T-cell (primary cell): ENCODE results near the gene CD55. TPM values are rescaled to one million over a fixed set of nuclear protein-coding genes. Genes with fewer than 3 reads are reported as not detected.
A peak's percentile ranks its signal among the peaks of the same experiment; 100 is the strongest.

Source experiments
- ATAC-seq, 4 experiments: fragments of 200-7000 bp in 3 of 4; fragments of 150-1000 bp in 1 of 4; cut with Tn5 transposase; replicated peaks in 1 of 4; 1 replicate in 3 of 4; 2 replicates in 1 of 4; pipeline ENCODE4 v1.10.0; 2021; ENCODE audit warnings: moderate library complexity in 3 of 4, mild to moderate bottlenecking in 2 of 4, moderate number of reproducible peaks in 1 of 4
- CTCF ChIA-PET, 2 donors: fragments of 300-600 bp; sonication (Branson Sonifier 250); formaldehyde crosslinking; loops; one replicate each; lab custom pipeline; 2022; ENCODE audit warnings: antibody characterized with exemption in 2 of 2; lab: Charles Lee
- POLR2A ChIA-PET, 2 donors: fragments of 300-600 bp; sonication (Branson Sonifier 250); formaldehyde crosslinking; loops; one replicate each; lab custom pipeline; 2022; ENCODE audit warnings: antibody characterized with exemption in 2 of 2; lab: Charles Lee
- DNase-seq, 35 experiments: peaks; one replicate each; pipeline versions ENCODE4 v3.0.0 to v3.0.0-alpha.2; 2013 to 2023
- H3K27ac ChIP-seq: one replicate; pipeline ENCODE4 v1.5.1; 2013; ENCODE audit warnings: low read length
- H3K27me3 ChIP-seq, 2 experiments: replicated peaks in 1 of 2; 1 replicate in 1 of 2; 2 replicates in 1 of 2; pipeline versions ENCODE4 v1.6.1 to v1.7.0; 2013; ENCODE audit warnings: low read length in 1 of 2, mixed read lengths in 1 of 2; ENCODE audit not compliant: control insufficient read depth in 2 of 2, insufficient read depth in 2 of 2; ENCODE audit errors: extremely low read depth in 1 of 2
- H3K36me3 ChIP-seq, 2 donors: 1 replicate in 1 of 2; 2 replicates in 1 of 2; pipeline versions ENCODE4 v1.6.1 to v1.7.0; 2013; ENCODE audit warnings: low read length in 1 of 2; ENCODE audit not compliant: control insufficient read depth in 2 of 2, insufficient read depth in 1 of 2; ENCODE audit errors: extremely low read depth in 1 of 2
- H3K4me1 ChIP-seq, 2 experiments: 1 replicate in 1 of 2; 2 replicates in 1 of 2; pipeline versions ENCODE4 v1.6.1 to v1.7.0; 2013; ENCODE audit warnings: low read length in 2 of 2, mixed read lengths in 1 of 2; ENCODE audit not compliant: insufficient read depth in 2 of 2, control insufficient read depth in 1 of 2; ENCODE audit errors: extremely low read depth in 1 of 2
- H3K4me3 ChIP-seq, 2 donors: 1 replicate in 1 of 2; 2 replicates in 1 of 2; pipeline versions ENCODE4 v1.5.1 to v1.7.0; 2013; ENCODE audit warnings: mild to moderate bottlenecking in 2 of 2, low read length in 1 of 2, moderate library complexity in 1 of 2; ENCODE audit not compliant: control insufficient read depth in 1 of 2; ENCODE audit errors: extremely low read depth in 1 of 2
- H3K9me3 ChIP-seq: 2 replicates; pipeline ENCODE4 v1.7.0; 2013
- H3K27ac Mint-ChIP-seq, 2 donors: one replicate each; pipeline ENCODE4 v1.8.0; 2020 to 2021; ENCODE audit warnings: mild to moderate bottlenecking in 2 of 2, mixed read lengths in 2 of 2
- H3K27me3 Mint-ChIP-seq, 2 donors: one replicate each; pipeline ENCODE4 v1.8.0; 2021 to 2022; ENCODE audit warnings: mixed read lengths in 2 of 2
- H3K36me3 Mint-ChIP-seq: one replicate; pipeline ENCODE4 v1.8.0; 2021; ENCODE audit warnings: mixed read lengths
- H3K4me1 Mint-ChIP-seq, 3 donors: one replicate each; pipeline ENCODE4 v1.8.0; 2020 to 2022; ENCODE audit warnings: mixed read lengths in 3 of 3, mild to moderate bottlenecking in 1 of 3
- H3K4me3 Mint-ChIP-seq, 3 donors: one replicate each; pipeline ENCODE4 v1.8.0; 2020 to 2022; ENCODE audit warnings: mild to moderate bottlenecking in 3 of 3, mixed read lengths in 3 of 3, moderate library complexity in 3 of 3
- H3K9me3 Mint-ChIP-seq, 3 donors: one replicate each; pipeline ENCODE4 v1.8.0; 2020 to 2022; ENCODE audit warnings: mixed read lengths in 3 of 3
- WGBS: methylation state at CpG from one replicate; pipeline ENCODE4 v1.1.5; 2013; ENCODE audit warnings: missing lambda C conversion rate; ENCODE audit not compliant: insufficient coverage; 5-methylcytosine and 5-hydroxymethylcytosine counted together
- total RNA-seq, 35 experiments: library from RNA in 6 of 35; stranded (reverse) in 6 of 35; fragments of 120-200 nt in 1 of 35; gene quantifications; one replicate each; pipeline versions ENCODE4 v1.2.1 to v1.2.4 and lab custom pipeline; 2013 to 2026

The CD55 gene
- total RNA-seq, 5 donors from 2014 or later (not counting 1 experiment from before 2014, with no cell fraction given) = 86.2 to 218 (median 117) TPM

GRCh38 chr1:207335138-207335537, 13.7 kb downstream of the CD55 start:
- H3K4me3 ChIP-seq = no peak overlapping the region
- Mint-ChIP-seq H3K4me1 (peaks cover 63 to 67% (median 64%) of the 10 kb centered on the region in 3 donors), H3K27me3 (no peaks in the 10 kb centered on the region), H3K36me3 (peaks cover 80% of the 10 kb centered on the region), H3K4me3 (peak overlapping the region in 2 of 3 donors; percentile 31 to 57), H3K27ac (peak overlapping the region; percentile 84 to 85), H3K9me3 (peaks cover 8 to 19% (median 18%) of the 10 kb centered on the region in 3 donors)
- peaks cover 12 to 29% of the 10 kb centered on the region in 2 experiments for H3K4me1 ChIP-seq
- peak overlapping the region; percentile 75 for H3K27ac ChIP-seq
- POLR2A ChIA-PET = interaction anchor here (0.6 to 5.1 kb wide), 7 partner anchors 9 to 282 kb away, joined by 3 to 111 read pairs (median 8); partner anchors contain the start of genes CD55 (in 1 of the 2) and PFKFB2 (in 1 of the 2)
- no CpG with 5 or more reads among the region's 3 CpGs for WGBS
- peaks cover under 1 to 38% of the 10 kb centered on the region in 2 donors for H3K36me3 ChIP-seq
- peaks cover 6% of the 10 kb centered on the region for H3K9me3 ChIP-seq
- CTCF ChIA-PET = interaction anchor here in 1 of 2 donors (0.6 to 3.5 kb wide), 4 partner anchors 10 to 251 kb away, joined by 3 to 36 read pairs (median 4); partner anchors contain the start of gene CD55
- H3K27me3 ChIP-seq = no peaks in the 10 kb centered on the region
- no peak for ATAC-seq
- DNase-seq = no peak

DNA sequence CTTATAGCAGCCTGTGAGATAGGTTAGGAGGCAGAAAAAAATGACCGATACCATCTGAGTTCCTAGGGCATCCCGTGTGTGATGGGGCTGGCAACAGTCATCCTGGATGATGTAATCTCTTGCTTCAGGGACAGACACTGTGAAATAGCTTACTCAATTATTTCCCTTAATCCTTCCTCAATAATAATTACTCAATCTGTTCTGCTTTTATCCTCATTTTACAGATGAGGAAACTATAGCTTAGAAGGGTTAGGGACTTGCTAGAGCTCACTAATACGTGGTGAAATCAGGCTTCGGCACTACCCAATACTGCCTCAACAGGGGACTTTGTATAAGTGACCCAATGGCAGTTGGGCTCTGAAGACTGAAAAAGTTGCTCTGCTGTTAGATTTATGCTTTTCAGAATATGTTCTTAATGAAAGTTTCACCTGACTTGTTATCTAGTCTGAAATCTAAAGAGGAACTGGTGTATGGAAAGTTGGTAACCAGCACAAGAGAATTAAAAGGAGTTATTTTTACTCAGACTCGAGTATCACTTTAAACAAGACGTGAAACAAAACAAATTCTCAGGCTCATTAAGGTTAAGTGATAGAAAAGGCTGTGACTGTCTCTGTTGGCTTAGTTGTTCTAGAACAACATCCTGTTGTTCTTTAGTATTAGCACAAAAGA, 14.4 kb downstream of the CD55 start:
- ChIA-PET POLR2A (interaction anchor here (0.7 to 5.1 kb wide), 9 partner anchors 8 to 67 kb away, joined by 3 to 111 read pairs (median 8); partner anchors contain the start of gene CD55 (in 2 of the 2)), CTCF (interaction anchor here in 1 of 2 donors (0.6 to 3.5 kb wide), 5 partner anchors 10 to 252 kb away, joined by 3 to 36 read pairs (median 4); partner anchors contain the start of gene CD55)
- no CpG with 5 or more reads among the region's 6 CpGs for WGBS
- Mint-ChIP-seq H3K36me3 (peaks cover 80% of the 10 kb centered on the region), H3K27ac (peak overlapping the region; percentile 84 to 88), H3K4me1 (peaks cover 63 to 66% (median 64%) of the 10 kb centered on the region in 3 donors), H3K27me3 (no peaks in the 10 kb centered on the region), H3K4me3 (peak overlapping the region; percentile 32 to 57 (median 53)), H3K9me3 (peaks cover 8 to 19% (median 15%) of the 10 kb centered on the region in 3 donors)
- ATAC-seq (peak; percentile 32 to 46 (median 44)), DNase-seq (peak in 3 of 35 experiments; percentile 24 to 62 (median 28))
- Histone ChIP-seq H3K27ac (peak overlapping the region; percentile 75), H3K9me3 (peaks cover 6% of the 10 kb centered on the region), H3K4me1 (peaks cover 12 to 29% of the 10 kb centered on the region in 2 experiments), H3K4me3 (peak overlapping the region in 1 of 2 donors; percentile 15), H3K27me3 (no peaks in the 10 kb centered on the region), H3K36me3 (peaks cover 3 to 43% of the 10 kb centered on the region in 2 donors)

GRCh38 chr1:207336559-207337467, 15.3 kb downstream of the CD55 start:
- CTCF ChIA-PET = interaction anchor here (0.9 to 3.5 kb wide), 2 partner anchors 12 to 15 kb away, joined by 3 to 36 read pairs; partner anchors contain the start of gene CD55 (in 1 of the 2)
- H3K9me3 ChIP-seq = peaks cover 6% of the 10 kb centered on the region
- WGBS = 88% methylated on average over 2 of the region's 3 CpGs
- H3K36me3 ChIP-seq = peaks cover 3 to 34% of the 10 kb centered on the region in 2 donors
- peaks cover 82% of the 10 kb centered on the region for H3K36me3 Mint-ChIP-seq
- POLR2A ChIA-PET = interaction anchor here (0.6 to 5.1 kb wide), 10 partner anchors 9 to 1565 kb away, joined by 3 to 111 read pairs (median 9); partner anchors contain the start of gene CD55 (in 2 of the 2)
- H3K4me1 Mint-ChIP-seq = peaks cover 71 to 76% (median 74%) of the 10 kb centered on the region in 3 donors
- H3K27ac ChIP-seq = peak overlapping the region; percentile 75
- peak in 22 of 35 experiments; percentile 12 to 75 (median 36) for DNase-seq
- peak overlapping the region; percentile 13 to 57 (median 53) for H3K4me3 Mint-ChIP-seq
- H3K27me3 ChIP-seq = no peaks in the 10 kb centered on the region
- ATAC-seq = peak; percentile 62 to 76 (median 70)
- H3K9me3 Mint-ChIP-seq = peaks cover 8 to 19% (median 15%) of the 10 kb centered on the region in 3 donors
- peaks cover 12 to 29% of the 10 kb centered on the region in 2 experiments for H3K4me1 ChIP-seq
- H3K4me3 ChIP-seq = no peak overlapping the region
- H3K27me3 Mint-ChIP-seq = no peaks in the 10 kb centered on the region
- peak overlapping the region; percentile 84 to 88 for H3K27ac Mint-ChIP-seq

DNA sequence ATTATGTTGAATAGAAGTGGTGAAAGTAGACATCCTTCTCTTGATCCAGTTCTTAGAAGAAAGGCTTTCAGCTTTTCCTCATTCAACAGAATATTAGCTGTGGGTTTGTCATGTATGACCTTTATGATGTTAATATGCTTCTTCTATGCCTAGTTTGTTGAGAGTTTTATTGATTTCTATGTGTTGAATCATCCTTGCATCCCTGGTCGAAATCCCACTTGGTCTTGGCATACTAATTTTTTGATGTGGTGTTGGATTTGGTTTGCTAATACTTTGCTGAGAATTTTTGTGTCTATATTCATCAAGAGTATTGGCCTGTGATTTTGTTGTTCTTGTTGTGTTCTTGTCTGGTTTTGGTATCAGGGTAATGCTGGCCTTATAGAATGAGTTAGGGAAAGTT, 20.9 kb downstream of the CD55 start:
- no peak overlapping the region for H3K27ac ChIP-seq
- POLR2A ChIA-PET = interaction anchor here in 1 of 2 donors (0.6 to 0.7 kb wide), 2 partner anchors 13 to 289 kb away, joined by 3 to 4 read pairs; partner anchors contain the start of gene PFKFB2
- Mint-ChIP-seq H3K4me3 (peak overlapping the region; percentile 8 to 43 (median 32)), H3K27ac (peak overlapping the region; percentile 54 to 75), H3K27me3 (no peaks in the 10 kb centered on the region), H3K36me3 (peaks cover 91% of the 10 kb centered on the region), H3K9me3 (no peaks in the 10 kb centered on the region), H3K4me1 (peaks cover 78 to 84% (median 81%) of the 10 kb centered on the region in 3 donors)
- no peaks in the 10 kb centered on the region for H3K9me3 ChIP-seq
- H3K4me1 ChIP-seq = peaks cover 14% of the 10 kb centered on the region in 2 experiments
- ATAC-seq (no peak), DNase-seq (no peak)
- H3K36me3 ChIP-seq = peaks cover 13 to 35% of the 10 kb centered on the region in 2 donors
- no peak overlapping the region for H3K4me3 ChIP-seq
- CTCF ChIA-PET = no interaction called here
- WGBS = 100% methylated on average over 1 of the region's 1 CpG
- H3K27me3 ChIP-seq = no peaks in the 10 kb centered on the region

GRCh38 chr1:207343675-207344074, 22.2 kb downstream of the CD55 start:
- no peaks in the 10 kb centered on the region for H3K27me3 Mint-ChIP-seq
- DNase-seq = no peak
- ChIA-PET CTCF (no interaction called here), POLR2A (interaction anchor here in 1 of 2 donors (1.0 kb wide), 1 partner anchor 11 kb away, joined by 3 read pairs; no protein-coding TSS in a partner anchor)
- H3K4me1 Mint-ChIP-seq = peaks cover 82 to 87% (median 85%) of the 10 kb centered on the region in 3 donors
- no peak overlapping the region for H3K27ac ChIP-seq
- no peak for ATAC-seq
- H3K36me3 Mint-ChIP-seq = peaks cover 92% of the 10 kb centered on the region
- no peaks in the 10 kb centered on the region for H3K9me3 ChIP-seq
- peaks cover 13 to 37% of the 10 kb centered on the region in 2 donors for H3K36me3 ChIP-seq
- peak overlapping the region; percentile 2 to 76 for H3K27ac Mint-ChIP-seq
- H3K27me3 ChIP-seq = no peaks in the 10 kb centered on the region
- H3K4me3 Mint-ChIP-seq = peak overlapping the region in 1 of 3 donors; percentile 43
- H3K4me1 ChIP-seq = peaks cover 9 to 14% of the 10 kb centered on the region in 2 experiments
- H3K9me3 Mint-ChIP-seq = peaks cover 0 to 6% (median 0%) of the 10 kb centered on the region in 3 donors
- no peak overlapping the region for H3K4me3 ChIP-seq
